ENCODE results near the gene CROCC2.

CROCC2 gene

GRCh38 chr2:241000831-241001321 is 94.7 kb downstream of the CROCC2 start:
- H3K4me1 ChIP-seq (ENCODE audit: insufficient read depth, low read length), result no peaks in the 10 kb centered on the region
- no peaks in the 10 kb centered on the region for H3K36me3 ChIP-seq (ENCODE audit: insufficient read depth, low read length)
- no peaks in the 10 kb centered on the region for H3K79me2 ChIP-seq (ENCODE audit: insufficient read depth, low read length)
- H4K20me1 ChIP-seq (ENCODE audit: insufficient read depth, low read length), result no peaks in the 10 kb centered on the region; the same call in 1 of the 2 replicates
- H3K9ac ChIP-seq (ENCODE audit: low read depth, low read length), result no peak overlapping the region
- ATAC-seq (ENCODE audit: insufficient read depth, low read depth) (no peak), DNase-seq (no peak)
- H3K4me2 ChIP-seq (ENCODE audit: insufficient read depth, low read length), result no peak overlapping the region
- no peak overlapping the region for H2AFZ ChIP-seq (ENCODE audit: low read depth, low read length)
- H3K4me3 ChIP-seq (ENCODE audit: low read depth in 1 of 2, low read length in 2 of 2), result no peak overlapping the region
- H3K27me3 ChIP-seq (ENCODE audit: insufficient read depth, low read length, poor library complexity), result no peaks in the 10 kb centered on the region
- TF ChIP-seq EZH2 (IDR thresholded peaks at IDR 0.05; ENCODE audit: borderline replicate concordance, low read depth, low read length, severe bottlenecking), result no peak
- TF ChIP-seq CTCF (IDR thresholded peaks at IDR 0.05; ENCODE audit: borderline replicate concordance, extremely low read depth, low read length, poor library complexity, severe bottlenecking), result no peak
- H3K27ac ChIP-seq (ENCODE audit: low read length), result no peak overlapping the region
- peaks cover 16% of the 10 kb centered on the region for H3K9me3 ChIP-seq (ENCODE audit: insufficient read depth, low read length, severe bottlenecking)

GRCh38 chr2:241001413-241002274 is 95.5 kb downstream of the CROCC2 start:
- Histone ChIP-seq H3K27me3 (ENCODE audit: insufficient read depth, low read length, poor library complexity) (no peaks in the 10 kb centered on the region), H3K4me3 (ENCODE audit: low read depth in 1 of 2, low read length in 2 of 2) (no peak overlapping the region), H3K79me2 (ENCODE audit: insufficient read depth, low read length) (no peaks in the 10 kb centered on the region), H3K27ac (ENCODE audit: low read length) (no peak overlapping the region), H3K4me2 (ENCODE audit: insufficient read depth, low read length) (no peak overlapping the region), H2AFZ (ENCODE audit: low read depth, low read length) (no peak overlapping the region), H3K4me1 (ENCODE audit: insufficient read depth, low read length) (no peaks in the 10 kb centered on the region), H3K9me3 (ENCODE audit: insufficient read depth, low read length, severe bottlenecking) (peaks cover 16% of the 10 kb centered on the region), H3K9ac (ENCODE audit: low read depth, low read length) (no peak overlapping the region), H3K36me3 (ENCODE audit: insufficient read depth, low read length) (no peaks in the 10 kb centered on the region), H4K20me1 (ENCODE audit: insufficient read depth, low read length) (no peaks in the 10 kb centered on the region)
- DNase-seq, result no peak
- TF ChIP-seq EZH2 (IDR thresholded peaks at IDR 0.05; ENCODE audit: borderline replicate concordance, low read depth, low read length, severe bottlenecking) (no peak), CTCF (IDR thresholded peaks at IDR 0.05; ENCODE audit: borderline replicate concordance, extremely low read depth, low read length, poor library complexity, severe bottlenecking) (no peak)
- no peak for ATAC-seq (ENCODE audit: insufficient read depth, low read depth)

GRCh38 chr2:241002275-241003046 is 96.3 kb downstream of the CROCC2 start:
- Histone ChIP-seq H3K79me2 (ENCODE audit: insufficient read depth, low read length) (no peaks in the 10 kb centered on the region), H3K4me3 (ENCODE audit: low read depth in 1 of 2, low read length in 2 of 2) (no peak overlapping the region), H4K20me1 (ENCODE audit: insufficient read depth, low read length) (no peaks in the 10 kb centered on the region), H3K27me3 (ENCODE audit: insufficient read depth, low read length, poor library complexity) (no peaks in the 10 kb centered on the region), H3K4me1 (ENCODE audit: insufficient read depth, low read length) (no peaks in the 10 kb centered on the region), H3K9me3 (ENCODE audit: insufficient read depth, low read length, severe bottlenecking) (peaks cover 16% of the 10 kb centered on the region), H3K36me3 (ENCODE audit: insufficient read depth, low read length) (no peaks in the 10 kb centered on the region), H3K9ac (ENCODE audit: low read depth, low read length) (no peak overlapping the region), H2AFZ (ENCODE audit: low read depth, low read length) (no peak overlapping the region), H3K27ac (ENCODE audit: low read length) (no peak overlapping the region), H3K4me2 (ENCODE audit: insufficient read depth, low read length) (no peak overlapping the region)
- no peak for TF ChIP-seq EZH2 (IDR thresholded peaks at IDR 0.05; ENCODE audit: borderline replicate concordance, low read depth, low read length, severe bottlenecking)
- no peak for TF ChIP-seq CTCF (IDR thresholded peaks at IDR 0.05; ENCODE audit: borderline replicate concordance, extremely low read depth, low read length, poor library complexity, severe bottlenecking)
- no peak for ATAC-seq (ENCODE audit: insufficient read depth, low read depth)
- DNase-seq, result no peak

Measured in DND-41 (cell line).